D721Med (cell line): Measurements from ENCODE around the gene NDUFS7.

Source experiments
- DNase-seq: peaks from one replicate; pipeline ENCODE4 v3.0.0; 2011; ENCODE audit warnings: low spot score; ENCODE audit not compliant: insufficient read length
- FAIRE-seq: peaks from 2 replicates; lab custom pipeline; 2011; peaks lifted over from hg19 to GRCh38; lab: Jason Lieb, UNC
- CTCF ChIP-seq: IDR thresholded peaks from 2 replicates; pipeline ENCODE4 v1.5.1; 2012; ENCODE audit warnings: mild to moderate bottlenecking, control low read depth; ENCODE audit not compliant: insufficient read depth; ENCODE audit errors: missing control alignments

The NDUFS7 gene

DNA sequence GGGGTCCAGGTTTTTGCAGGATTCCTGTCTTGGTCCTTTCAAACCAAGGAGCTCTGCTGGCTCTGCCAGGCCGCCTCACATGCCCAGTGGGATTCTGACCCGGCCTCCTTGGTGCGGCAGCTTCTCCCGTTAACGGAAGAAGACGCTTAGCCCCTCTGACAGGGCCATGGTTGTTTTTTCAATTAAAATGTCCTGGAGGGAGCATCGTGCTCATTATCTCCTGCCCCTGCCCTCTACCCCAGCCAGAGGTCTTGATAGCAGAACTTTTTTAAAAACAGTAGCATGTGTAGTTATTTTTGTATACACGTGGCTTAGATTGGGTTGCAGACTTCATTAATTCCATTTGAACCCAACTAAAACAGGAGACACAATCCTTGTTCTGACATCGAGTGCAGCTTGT, 43.0 kb downstream of the NDUFS7 start:
- no peak for TF ChIP-seq CTCF
- no peak for DNase-seq
- no peak for FAIRE-seq

DNA sequence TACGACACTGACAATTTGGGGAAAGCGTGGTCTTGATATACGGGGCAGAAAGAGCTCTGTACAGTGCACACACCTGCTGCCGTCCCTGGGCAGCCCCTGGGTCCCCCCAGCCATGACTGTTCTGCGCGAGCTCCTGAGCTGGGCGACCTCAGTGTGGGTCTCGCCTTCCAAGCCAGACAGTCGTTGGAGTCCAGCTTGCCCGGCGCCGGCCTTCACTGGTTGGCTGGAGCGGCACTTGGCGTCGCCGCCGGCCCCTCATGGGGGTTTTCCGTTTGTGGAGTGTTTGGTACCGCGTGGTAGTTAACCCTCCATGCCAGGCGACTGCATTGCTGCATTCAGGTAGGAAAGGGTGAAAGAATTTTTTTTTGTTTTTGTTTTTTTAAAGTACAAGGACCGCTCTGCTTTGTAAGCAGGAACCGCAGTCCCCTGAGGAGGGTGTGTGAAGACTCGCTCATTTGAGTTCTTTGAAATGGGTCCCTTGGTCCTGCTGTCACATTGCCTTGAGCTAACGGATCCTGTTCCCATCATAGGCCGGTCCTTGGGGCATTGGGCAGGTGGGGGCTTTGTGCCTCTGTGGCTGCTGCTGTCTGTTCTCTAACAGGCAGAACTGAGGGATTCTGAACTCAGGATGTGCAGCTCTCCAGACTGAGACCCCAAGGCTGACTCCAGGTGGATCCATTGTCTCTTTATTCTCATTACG, 43.7 kb downstream of the NDUFS7 start:
- no peak for TF ChIP-seq CTCF
- no peak for DNase-seq
- no peak for FAIRE-seq

GRCh38 chr19:1428738-1429391, 45.2 kb downstream of the NDUFS7 start:
- FAIRE-seq = no peak
- no peak for DNase-seq
- no peak for TF ChIP-seq CTCF

DNA sequence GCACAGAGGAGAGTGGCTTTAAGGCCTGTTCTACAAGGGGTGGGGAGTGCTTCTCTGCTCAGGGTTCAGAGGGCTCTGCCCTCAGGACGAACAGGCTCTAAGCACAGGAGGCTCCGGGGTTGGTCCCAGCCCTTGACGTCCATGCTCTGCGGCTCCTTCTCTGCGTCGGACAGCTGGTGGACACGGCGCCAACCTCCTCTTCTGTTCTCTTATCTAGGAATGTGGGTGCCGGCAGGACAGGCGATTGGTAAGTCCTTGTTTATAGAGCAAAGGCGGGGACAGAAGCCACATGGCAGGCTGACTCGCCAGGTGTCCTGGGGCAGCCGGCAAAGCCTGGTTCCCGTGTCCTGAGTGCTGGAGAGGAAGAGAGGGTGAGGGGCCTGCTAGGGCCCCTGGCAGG, 46.0 kb downstream of the NDUFS7 start:
- no peak for DNase-seq
- no peak for FAIRE-seq

GRCh38 chr19:1430246-1430645, 46.5 kb downstream of the NDUFS7 start:
- FAIRE-seq (no peak), DNase-seq (no peak)
- TF ChIP-seq CTCF = no peak

More for the DNA sequence above, 46.0 kb downstream of the NDUFS7 start:
- no peak for TF ChIP-seq CTCF

DNA sequence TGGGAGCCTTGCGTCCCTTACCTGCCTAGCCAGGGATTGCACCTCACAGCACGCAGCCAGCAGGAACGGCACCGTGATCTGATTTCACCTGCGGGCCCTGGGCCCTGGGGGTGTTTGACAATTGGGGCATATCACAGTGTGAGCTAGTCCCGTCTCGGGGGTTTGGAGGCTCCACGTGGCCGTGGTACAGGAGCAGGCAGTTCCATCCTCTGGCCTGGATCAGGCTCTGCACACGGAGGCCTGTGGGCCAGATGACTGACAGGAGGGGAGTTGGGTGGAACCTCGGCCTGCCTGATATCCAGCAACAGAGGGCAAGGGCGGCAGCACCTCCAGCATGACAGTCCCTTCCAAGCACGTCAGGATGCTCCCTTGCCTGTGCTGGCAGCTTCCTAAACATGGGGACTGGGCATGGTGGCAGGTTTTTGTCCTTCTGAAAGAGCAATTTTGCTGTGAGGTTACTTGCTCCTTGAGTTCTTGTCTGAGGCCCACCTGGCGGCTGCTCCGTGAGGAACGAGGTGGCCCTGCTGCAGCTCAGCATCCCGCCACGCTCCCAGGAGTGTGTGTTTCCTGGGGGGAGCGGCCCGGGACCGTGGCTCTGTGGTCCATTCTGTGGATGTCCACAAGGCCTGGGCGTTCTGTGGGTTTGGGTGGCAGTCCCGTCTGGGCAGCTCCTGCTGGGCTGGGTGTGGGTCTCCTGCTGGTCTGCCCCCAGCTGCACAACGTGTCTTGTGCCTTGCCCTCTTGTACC, 48.2 kb downstream of the NDUFS7 start:
- TF ChIP-seq CTCF = no peak
- no peak for FAIRE-seq

More for the DNA sequence above, 48.2 kb downstream of the NDUFS7 start:
- DNase-seq = no peak
